ENCODE data around the gene ARHGAP35.
"Not testable (repeated sequence)": the region's sequence is repeated elsewhere in the genome, so short reads cannot be mapped to it uniquely, and the experiment has no call there.

The ARHGAP35 gene

GRCh38 chr19:46868025-46868802 lies 7.4 kb downstream of the ARHGAP35 start:
- FAIRE-seq (no peak), DNase-seq (ENCODE audit: low spot score) (no peak)

GRCh38 chr19:46871173-46871572 lies 10.4 kb downstream of the ARHGAP35 start:
- not testable (repeated sequence) for DNase-seq (ENCODE audit: low spot score); FAIRE-seq

GRCh38 chr19:46872967-46873366 lies 12.2 kb downstream of the ARHGAP35 start:
- FAIRE-seq (no peak), DNase-seq (ENCODE audit: low spot score) (no peak)

DNA sequence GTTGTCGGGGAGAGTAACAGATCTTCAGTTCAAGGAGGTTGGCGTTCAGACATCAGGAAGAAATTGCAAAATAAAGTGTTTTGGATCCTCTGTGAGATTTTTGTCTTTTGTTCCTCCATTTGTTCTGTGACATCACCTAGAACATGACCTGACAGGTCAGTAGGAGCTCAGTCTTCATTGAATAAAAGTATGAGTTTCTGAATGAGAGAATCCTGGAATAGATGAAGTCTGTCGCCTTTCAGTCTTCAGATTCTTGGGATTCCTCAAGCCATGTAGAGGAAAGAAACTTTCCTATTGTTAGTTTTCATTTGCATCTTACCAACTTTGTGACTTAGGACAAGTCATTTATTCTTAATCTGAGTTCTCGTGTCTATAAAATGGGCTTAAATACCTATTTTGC lies 14.4 kb downstream of the ARHGAP35 start:
- DNase-seq (ENCODE audit: low spot score) = no peak
- FAIRE-seq = no peak

- DNase-seq (ENCODE audit: low spot score) (no peak), FAIRE-seq (no peak)
Observed at GRCh38 chr19:46875657-46876056, 14.9 kb downstream of the ARHGAP35 start.

DNA sequence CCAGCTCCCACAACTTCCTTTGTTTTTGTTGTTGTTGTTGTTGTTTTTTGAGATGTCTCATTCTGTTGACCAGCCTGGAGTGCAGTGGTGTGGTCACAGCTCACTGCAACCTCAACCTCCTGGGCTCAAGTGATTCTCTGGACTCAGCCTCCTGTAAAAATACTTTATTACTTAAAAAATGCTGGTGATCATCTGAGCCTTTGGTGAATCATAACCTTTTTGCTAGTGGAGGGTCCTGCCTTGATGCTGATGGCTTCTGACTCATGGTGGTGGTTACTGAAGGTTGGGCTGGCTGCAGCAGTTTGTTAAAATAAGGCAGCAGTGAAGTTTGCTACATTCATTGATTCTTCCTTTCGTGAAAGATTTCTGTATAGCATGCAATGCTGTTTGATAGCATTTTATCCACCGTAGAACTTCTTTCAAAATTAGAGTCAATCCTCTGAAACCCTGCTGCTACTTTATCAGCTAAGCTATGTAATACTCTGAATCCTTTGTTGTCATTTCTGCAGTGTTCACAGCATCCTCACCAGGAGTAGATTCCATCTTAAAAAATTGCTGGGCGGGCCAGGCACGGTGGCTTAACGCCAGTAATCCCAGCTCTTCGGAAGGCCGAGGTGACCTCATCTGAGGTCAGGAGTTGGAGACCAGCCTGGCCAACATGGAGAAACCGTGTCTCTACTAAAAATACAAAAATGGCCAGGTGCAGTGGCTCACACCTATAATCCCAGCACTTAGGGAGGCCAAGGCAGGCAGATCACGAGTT lies 18.0 kb downstream of the ARHGAP35 start:
- FAIRE-seq = no peak
- DNase-seq (ENCODE audit: low spot score) = peak; percentile 38

DNA sequence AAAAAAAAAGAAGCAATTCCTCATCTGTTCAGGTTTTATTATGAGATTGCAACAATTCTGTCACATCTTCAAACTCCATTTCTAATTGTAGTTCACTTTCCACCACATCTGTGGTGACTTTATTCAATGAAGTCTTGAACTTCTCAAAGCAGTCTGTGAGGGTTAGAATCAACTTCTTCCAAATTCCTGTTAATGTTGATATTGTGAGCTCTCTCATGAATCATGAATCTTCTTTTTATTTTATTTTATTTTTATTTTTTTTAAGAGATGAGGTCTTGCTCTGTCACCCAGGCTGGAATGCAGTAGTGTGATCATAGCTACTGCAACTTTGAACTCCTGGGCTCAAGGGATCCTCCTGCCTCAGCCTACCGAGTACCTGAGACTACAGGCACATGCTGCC lies 19.6 kb downstream of the ARHGAP35 start:
- DNase-seq (ENCODE audit: low spot score) = no peak
- no peak for FAIRE-seq

DNA sequence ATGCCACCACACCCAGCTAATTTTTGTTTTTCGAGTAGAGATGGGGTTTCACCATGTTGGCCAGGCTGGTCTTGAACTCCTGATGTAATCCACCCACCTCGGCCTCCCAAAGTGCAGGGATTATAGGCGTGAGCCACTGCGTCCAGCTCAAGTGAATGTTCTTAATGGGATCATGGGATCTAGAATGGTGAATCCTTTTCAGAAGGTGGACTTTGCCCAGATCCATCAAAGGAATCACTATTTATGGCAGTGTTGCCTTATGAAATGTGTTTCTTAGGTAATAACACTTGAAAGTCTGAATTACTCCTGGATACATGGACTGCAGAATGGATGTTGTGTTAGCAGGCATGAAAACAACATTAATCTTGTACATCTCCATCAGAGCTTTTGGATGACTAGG lies 20.3 kb downstream of the ARHGAP35 start:
- FAIRE-seq (no peak), DNase-seq (ENCODE audit: low spot score) (no peak)

- DNase-seq (ENCODE audit: low spot score) = no peak
- no peak for FAIRE-seq
Observed at GRCh38 chr19:46882034-46882433, 21.2 kb downstream of the ARHGAP35 start.

DNA sequence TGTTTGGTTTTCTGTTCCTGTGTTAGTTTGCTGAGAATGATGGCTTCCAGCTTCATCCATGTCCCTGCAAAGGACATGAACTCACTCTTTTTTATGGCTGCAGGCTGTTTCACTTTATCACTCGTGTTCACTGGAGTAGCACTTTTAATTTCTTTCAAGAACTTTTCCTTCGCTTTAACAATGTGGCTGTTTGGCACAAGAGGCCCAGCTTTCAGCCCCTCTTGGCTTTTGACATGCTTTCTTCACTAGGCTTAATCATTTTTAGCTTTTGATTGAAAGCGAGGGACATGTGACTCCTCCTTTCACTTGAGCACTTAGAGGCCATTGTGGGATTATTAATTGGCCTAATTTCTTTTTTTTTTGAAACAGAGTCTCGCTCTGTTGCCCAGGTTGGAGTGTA lies 22.0 kb downstream of the ARHGAP35 start:
- not testable (repeated sequence) for FAIRE-seq

DNA sequence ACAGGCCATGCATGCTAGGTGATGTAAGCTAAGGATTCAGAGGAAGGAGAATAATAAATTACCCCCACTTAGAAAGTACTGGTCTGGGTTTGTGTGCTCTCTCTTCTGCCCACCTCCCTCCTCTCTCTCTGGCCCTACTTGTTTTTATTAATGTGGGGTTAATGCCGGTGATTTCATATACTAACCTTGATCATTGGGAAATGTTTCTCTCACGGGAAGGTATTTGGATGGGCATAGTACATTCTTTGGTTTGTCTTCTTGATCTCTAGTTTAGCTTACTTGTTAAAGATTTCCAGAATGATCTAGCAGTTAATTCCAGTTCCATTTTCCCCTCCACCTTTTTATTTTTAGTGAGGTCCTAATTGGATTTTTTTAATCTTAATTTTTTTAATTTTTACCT lies 24.6 kb downstream of the ARHGAP35 start:
- no peak for DNase-seq (ENCODE audit: low spot score)
- no peak for FAIRE-seq

More for the DNA sequence above, 22.0 kb downstream of the ARHGAP35 start:
- DNase-seq (ENCODE audit: low spot score) = not testable (repeated sequence)

DNA sequence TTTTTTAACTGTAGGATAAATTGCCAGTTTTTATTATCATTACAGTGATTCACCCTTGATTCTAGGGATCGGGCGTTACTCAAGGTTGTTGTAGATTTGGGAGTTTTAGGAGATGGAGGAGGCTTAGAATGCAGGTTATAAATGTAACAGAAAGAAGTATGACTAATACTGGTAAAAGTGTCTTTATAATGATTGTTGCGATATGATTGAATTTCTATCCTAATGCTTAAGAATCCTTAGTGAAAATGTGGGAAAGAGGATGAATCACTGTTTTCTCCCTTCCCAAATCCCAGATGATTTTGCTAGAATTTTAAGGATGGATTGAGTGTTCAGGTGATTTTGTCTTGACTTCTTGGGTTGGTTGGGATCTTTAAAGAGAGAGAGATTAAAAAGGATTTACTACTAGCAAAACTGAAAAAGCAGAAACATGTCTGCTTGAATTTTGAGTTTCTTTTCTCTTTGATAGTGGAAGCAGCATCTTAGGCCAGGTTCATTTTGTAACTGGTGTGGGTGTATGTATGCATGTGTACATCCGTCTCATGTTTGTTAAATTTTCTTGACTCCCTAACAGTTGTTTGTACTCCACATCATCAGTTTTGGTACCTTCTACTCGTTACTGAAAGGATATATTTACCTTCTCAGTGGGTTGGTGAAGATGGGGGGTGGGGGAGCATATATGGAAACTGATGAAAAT lies 25.9 kb downstream of the ARHGAP35 start:
- FAIRE-seq = no peak
- no peak for DNase-seq (ENCODE audit: low spot score)

DNA sequence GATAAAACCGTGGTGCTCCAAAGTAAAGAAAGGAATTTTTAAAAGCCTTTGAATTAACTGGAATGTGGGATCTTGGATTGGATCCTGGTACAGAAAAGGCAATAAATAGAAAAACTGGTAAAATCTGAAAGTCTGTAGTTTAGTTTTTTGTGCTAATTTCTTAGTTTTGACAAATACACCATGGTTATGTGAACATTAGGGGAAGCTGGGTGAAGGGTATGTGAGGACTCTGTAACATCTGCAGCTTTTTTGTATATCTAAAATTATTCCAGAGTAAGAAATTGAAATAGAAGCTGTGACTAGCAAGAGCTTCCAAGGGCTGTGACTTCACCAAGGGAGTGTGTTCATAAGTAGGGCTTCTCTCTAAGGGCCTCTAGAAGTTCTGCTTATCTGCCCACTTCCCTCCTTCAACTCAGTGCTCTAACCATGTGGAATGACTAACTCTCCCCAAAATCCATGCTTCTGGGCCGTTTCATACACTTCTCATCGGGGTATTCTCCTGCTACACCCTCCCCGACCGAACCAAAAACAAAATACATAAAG lies 26.5 kb downstream of the ARHGAP35 start:
- DNase-seq (ENCODE audit: low spot score) = no peak

GRCh38 chr19:46890423-46891170 lies 29.8 kb downstream of the ARHGAP35 start:
- DNase-seq (ENCODE audit: low spot score) (no peak), FAIRE-seq (no peak)

More for the DNA sequence above, 26.5 kb downstream of the ARHGAP35 start:
- no peak for FAIRE-seq

DNA sequence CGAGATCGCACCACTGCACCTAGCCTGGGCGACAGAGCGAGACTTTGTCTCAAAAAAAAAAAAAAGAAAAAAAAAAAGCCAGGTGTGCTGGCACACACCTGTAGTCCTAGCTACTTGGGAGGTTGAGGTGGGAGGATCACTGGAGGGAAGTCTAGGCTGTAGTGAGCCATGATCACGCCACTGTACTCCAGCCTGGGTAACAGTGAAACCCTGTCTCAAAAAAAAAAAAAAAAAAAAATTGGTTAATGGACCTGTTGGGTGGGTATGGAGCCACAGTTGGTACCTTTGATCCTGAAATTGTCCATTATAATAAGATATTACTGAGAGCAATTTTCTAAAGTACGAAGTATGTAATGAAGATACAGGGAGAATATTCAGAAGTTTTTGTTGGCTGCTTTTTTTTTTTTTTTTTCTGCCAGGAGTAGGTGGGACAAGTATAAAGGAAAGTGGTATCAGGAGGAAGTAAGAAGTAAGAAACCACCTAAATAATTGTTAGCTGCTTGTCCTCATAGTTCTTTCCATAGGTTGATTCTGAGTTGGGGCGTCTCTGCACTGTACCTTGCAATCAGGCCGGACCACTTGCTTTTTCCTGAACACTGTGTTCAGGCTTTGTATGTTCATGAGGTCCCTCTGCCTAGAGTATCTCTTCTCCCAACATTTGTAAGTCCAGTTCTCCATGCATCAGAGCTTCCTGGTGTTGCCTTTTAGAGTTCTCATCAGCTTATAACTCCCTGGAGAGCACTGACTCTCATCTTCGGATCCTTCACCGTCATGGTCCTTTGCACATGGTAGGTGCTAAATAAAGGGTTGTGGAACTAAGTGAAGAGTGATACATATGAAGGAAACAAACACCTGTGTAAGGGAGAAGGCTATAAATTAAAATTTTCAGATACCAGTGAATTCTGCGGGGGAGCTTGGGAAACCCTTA lies 31.7 kb downstream of the ARHGAP35 start:
- DNase-seq (ENCODE audit: low spot score) (no peak), FAIRE-seq (no peak)

DNA sequence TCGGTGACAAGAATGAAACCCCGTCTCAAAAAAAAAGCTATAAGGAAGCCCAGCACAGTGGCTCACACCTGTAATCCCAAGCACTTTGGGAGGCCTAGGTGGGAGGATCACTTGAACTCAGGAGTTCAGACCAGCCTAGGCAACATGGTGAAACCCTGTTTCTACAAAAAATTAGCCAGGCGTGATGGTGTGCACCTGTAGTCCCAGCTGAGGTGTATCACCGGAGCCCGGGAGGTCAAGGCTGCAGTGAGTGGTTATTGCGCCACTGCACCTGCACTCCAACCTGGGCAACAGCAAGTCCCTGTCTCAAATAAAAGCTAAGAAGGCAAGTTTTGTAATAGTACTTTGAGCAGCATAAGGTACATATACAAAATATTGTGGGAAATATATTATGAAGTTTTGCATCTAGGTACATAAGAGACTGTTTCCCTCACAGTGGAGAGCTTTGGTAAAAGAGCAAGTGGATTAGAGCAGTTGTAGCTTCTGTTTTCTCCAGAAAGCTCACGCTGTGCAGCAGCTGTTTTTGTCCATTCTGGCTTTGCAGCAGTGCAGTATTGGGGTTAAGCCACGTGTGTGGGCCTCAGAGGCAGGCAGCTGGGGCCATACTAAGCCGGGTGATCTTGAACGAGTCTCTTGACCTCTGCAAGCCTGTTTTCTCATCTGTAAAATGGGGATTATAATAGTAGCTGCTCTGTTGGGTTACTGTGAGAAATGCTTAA lies 35.4 kb downstream of the ARHGAP35 start:
- DNase-seq (ENCODE audit: low spot score) (no peak), FAIRE-seq (no peak)

DNA sequence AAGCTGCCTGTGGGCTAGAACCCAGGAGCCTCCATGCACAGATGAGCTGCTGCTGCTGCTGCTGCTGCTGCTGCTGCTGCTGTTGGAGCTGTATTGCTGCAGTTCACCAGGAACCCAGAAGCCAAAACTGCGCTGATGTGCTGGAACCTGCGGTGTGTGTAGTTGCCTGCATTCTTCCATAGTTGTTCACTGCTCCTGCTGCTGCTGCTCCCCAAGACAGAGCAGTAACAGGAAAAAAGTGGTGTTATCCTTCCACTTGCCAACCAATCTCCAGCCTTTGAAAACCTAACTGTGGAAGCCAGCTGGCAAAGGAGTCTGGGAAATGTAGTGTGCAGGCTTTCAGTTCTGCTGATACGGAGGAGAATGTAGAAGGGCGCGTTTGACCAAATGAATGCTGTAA lies 37.9 kb downstream of the ARHGAP35 start:
- FAIRE-seq = no peak
- DNase-seq (ENCODE audit: low spot score) = no peak

- FAIRE-seq (no peak), DNase-seq (ENCODE audit: low spot score) (no peak)
Observed at GRCh38 chr19:46900341-46900740, 39.5 kb downstream of the ARHGAP35 start.

DNA sequence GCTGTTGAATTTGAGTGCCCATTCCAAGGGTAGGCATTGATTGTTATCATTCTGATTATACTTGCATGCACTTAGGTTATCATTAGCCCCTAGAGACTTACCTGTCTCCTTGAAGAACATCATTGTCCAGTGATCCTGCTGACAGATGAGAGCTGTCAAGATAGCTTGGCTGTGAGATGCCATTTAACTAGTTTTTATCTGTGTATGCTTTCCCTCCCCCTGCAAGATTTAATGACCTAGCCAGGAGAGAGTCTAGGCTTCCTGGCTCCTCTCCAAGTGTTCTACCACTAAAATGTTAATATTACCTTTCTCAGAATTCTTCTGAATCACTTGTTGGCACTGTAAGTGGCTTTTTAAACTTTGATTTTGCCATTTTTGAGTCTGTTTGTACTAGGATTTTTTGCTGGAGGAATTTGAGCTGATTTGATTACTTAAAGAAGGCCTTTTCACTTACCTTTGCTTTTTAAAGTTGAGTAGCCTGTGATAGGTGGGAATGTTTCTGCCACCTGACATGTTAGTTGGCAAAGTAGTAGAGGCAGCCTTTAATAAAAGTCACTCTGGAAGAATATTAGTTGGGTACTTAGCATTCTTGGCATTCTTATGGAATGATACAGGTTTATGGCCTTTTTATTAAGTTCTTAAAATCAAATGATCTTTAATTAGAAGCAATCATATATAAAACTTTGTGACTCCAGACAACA lies 41.1 kb downstream of the ARHGAP35 start:
- FAIRE-seq (no peak), DNase-seq (ENCODE audit: low spot score) (peak; percentile 30)

Data from urothelium cell line (cell line).